Measurements from ENCODE around the gene MND1.

GRCh38 chr4:153413842-153414241 is 69.4 kb downstream of the MND1 start:
- TF ChIP-seq CTCF (conservative IDR thresholded peaks at IDR 0.05; ENCODE audit: low read length): no peak
- no peak for TF ChIP-seq EZH2phosphoT487 (IDR thresholded peaks at IDR 0.05; ENCODE audit: borderline replicate concordance)
